Adipocyte (in vitro differentiated cells): ENCODE measurements around the gene CACNB1.

ENCODE experiments used
- DNase-seq: peaks from one replicate; pipeline ENCODE4 v3.0.0-alpha.2; 2015; ENCODE audit warnings: low read depth
- H3K27me3 ChIP-seq: replicated peaks from 2 replicates; pipeline ENCODE4 v1.7.0; 2013; ENCODE audit warnings: mild to moderate bottlenecking, low read length, moderate library complexity; ENCODE audit not compliant: control insufficient read depth, insufficient read depth
- H3K36me3 ChIP-seq: 2 replicates; pipeline ENCODE4 v1.7.0; 2013; ENCODE audit warnings: low read length, mild to moderate bottlenecking, moderate library complexity; ENCODE audit not compliant: control insufficient read depth, insufficient read depth, severe bottlenecking
- H3K4me1 ChIP-seq: 2 replicates; pipeline ENCODE4 v1.7.0; 2013; ENCODE audit warnings: mild to moderate bottlenecking, low read length, moderate library complexity; ENCODE audit not compliant: control insufficient read depth, insufficient read depth
- H3K4me3 ChIP-seq: 2 replicates; pipeline ENCODE4 v1.7.0; 2013; ENCODE audit warnings: mild to moderate bottlenecking, low read length, moderate library complexity
- H3K9ac ChIP-seq: 2 replicates; pipeline ENCODE4 v1.7.0; 2013; ENCODE audit warnings: mild to moderate bottlenecking, low read length, moderate library complexity
- H3K9me3 ChIP-seq: 2 replicates; pipeline ENCODE4 v1.7.0; 2013; ENCODE audit warnings: mild to moderate bottlenecking, low read length, moderate library complexity; ENCODE audit not compliant: control insufficient read depth

Gene CACNB1

DNA sequence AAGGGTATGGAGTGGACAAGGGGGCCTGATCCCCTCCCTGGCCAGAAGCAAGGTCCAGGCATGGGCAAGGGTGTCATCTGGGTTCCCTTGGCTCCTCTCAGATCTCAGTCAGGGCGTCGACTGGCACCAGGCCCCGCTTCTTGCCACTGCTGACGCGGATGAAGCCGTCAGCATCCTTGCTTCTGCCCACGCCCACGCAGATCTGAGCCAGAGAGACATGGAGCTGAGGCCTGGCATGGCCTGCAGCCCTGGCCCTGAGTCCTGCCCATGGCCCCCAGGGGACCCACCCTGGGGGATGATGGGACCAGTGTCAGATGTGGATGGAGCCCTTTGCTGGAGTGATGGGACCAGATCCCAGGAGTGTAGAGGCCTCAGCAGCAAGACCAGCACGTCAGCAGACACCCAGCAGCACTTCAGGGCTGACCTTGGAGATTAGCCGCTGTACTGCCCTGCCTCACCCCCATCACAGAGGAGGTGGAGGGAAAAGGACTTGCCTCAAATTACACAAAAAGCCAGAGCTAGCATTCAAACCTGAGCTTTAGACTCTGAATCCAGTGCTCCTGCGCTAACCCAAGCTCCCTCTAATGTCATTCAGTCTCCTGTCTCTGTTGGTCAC lies 14.8 kb upstream of the CACNB1 start:
- no peak for DNase-seq
- no peak overlapping the region for H3K4me3 ChIP-seq
- peaks cover 7% of the 10 kb centered on the region for H3K27me3 ChIP-seq

DNA sequence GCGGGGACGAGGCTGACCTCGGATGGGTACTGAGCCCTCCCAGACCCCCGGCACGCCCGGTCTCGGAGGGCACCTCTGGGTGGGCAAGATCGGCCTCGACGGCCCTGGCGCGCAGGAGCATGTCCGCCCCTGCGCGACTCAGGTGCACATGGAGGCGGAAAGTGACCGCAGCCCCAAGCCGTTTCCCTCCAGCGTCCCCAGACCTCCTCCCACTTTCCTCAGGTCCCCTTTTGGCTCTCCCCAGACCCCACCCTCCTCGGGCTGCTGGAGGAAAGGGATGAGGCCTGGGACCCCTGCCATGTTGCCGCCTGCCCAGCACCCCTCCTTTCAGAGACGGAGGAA lies 12.6 kb upstream of the CACNB1 start:
- Histone ChIP-seq H3K9me3 (no peaks in the 10 kb centered on the region), H3K9ac (no peak overlapping the region), H3K4me3 (peak overlapping the region; percentile 65), H3K36me3 (peaks cover 2% of the 10 kb centered on the region), H3K4me1 (peaks cover 18% of the 10 kb centered on the region), H3K27me3 (no peaks in the 10 kb centered on the region)
- no peak for DNase-seq

More for the DNA sequence above, 14.8 kb upstream of the CACNB1 start:
- no peaks in the 10 kb centered on the region for H3K36me3 ChIP-seq
- peaks cover 18% of the 10 kb centered on the region for H3K4me1 ChIP-seq
- no peaks in the 10 kb centered on the region for H3K9me3 ChIP-seq
- no peak overlapping the region for H3K9ac ChIP-seq

DNA sequence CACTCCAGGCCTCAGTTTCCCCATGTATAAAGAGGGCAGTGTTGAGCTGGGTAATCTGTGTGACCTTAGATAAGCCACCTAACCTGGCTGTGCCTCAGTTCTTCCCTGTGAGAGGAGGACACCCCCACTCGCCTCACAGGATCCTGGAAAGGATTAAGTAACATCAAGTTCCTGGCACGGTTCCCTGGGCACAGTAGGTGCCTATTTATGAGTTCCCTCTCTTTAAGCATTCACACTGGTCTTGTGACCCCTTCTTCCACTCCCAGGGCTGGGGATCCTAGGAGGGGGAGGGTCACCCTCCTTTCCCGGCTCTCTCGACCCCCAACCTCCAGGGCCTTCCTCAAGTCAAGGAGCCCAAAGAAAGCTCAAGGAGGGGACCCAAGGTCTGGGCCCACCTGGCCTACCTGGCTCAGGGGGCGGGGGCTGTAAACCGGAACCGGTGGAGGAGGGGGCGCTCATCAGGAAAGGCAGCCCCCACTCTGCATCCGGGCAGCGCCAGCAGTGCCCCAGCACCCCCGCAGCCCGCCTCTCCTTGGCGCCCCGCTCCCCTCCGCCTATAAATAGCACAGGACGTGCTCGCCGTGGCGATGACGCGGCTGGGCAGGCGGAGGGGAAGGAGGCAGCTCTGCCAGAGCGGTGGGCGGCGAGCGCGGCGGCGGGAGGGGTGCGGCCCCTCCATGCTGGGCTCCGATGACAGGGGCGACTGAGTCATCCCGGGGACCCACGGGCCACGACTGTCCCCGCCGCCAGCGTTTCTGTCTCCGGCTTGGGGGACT lies 12.0 kb upstream of the CACNB1 start:
- H3K36me3 ChIP-seq: peaks cover 8% of the 10 kb centered on the region
- peak overlapping the region; percentile 3 for H3K9ac ChIP-seq
- peak; percentile 84 for DNase-seq
- H3K4me3 ChIP-seq: peak overlapping the region; percentile 65
- H3K9me3 ChIP-seq: no peaks in the 10 kb centered on the region
- peaks cover 18% of the 10 kb centered on the region for H3K4me1 ChIP-seq
- no peaks in the 10 kb centered on the region for H3K27me3 ChIP-seq

DNA sequence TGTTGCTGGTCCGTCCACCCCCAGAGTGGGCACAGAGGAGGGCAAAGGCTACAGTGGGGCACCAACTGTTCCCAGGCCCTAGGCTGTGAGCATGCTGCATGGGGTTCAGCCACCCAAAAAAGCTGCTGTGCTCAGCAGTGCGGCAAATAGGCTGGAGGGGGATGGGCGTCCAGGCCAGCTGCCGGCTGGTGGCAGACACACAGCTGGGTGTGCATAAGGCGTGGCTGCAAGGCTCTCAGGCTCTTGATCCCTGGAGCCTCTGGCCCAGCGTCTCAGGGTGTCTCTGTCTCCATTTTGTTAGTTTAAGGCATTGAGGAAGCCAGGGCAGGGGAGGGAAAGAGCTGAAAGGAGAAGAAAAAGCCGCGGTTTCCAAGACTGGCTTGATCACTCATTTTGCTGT lies 11.4 kb upstream of the CACNB1 start:
- DNase-seq: no peak
- Histone ChIP-seq H3K9ac (no peak overlapping the region), H3K9me3 (no peaks in the 10 kb centered on the region), H3K27me3 (no peaks in the 10 kb centered on the region), H3K4me1 (peaks cover 18% of the 10 kb centered on the region), H3K36me3 (peaks cover 14% of the 10 kb centered on the region), H3K4me3 (no peak overlapping the region)

DNA sequence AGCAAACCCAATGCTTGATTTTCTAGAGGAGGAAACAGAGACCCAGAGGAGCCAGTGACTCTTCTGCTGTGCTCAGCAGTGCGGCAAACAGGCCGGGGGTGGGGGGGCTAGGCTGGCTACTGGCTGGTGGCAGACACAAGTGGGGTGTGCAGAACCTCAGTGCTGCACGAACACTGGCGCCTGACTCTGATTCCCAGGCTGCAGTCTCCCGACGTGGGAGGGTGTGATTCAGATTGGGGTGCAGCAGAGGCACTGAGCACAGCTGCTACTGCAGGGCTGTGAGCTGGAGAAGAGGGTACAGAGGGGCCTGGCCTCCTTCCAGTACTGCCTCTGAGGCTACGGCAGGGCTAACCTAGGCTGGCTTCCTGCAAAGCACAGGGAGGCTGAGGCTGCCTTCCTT lies 10.7 kb upstream of the CACNB1 start:
- Histone ChIP-seq H3K27me3 (no peaks in the 10 kb centered on the region), H3K4me1 (peaks cover 18% of the 10 kb centered on the region), H3K9me3 (no peaks in the 10 kb centered on the region), H3K9ac (no peak overlapping the region), H3K36me3 (peaks cover 22% of the 10 kb centered on the region), H3K4me3 (no peak overlapping the region)
- DNase-seq: no peak

DNA sequence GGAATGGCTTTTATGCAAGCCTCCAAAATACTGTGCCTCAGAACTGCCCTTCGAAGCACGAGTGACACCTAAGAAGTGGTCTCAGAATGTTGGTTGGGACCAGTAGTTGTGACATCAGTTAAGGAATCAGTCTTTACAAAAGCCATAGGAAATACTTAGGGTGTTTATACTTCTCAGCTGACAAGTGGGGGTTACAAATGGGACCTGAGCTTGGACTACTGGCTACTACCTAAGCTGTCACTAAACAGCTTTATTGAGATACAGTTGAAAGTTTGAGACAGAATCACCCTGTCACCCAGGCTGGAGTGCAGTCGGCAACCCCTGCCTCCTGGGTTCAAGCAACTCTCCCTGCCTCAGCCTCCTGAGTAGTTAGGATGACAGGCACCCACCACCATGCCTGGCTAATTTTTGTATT lies 7.7 kb upstream of the CACNB1 start:
- Histone ChIP-seq H3K9me3 (no peaks in the 10 kb centered on the region), H3K4me3 (no peak overlapping the region), H3K4me1 (peaks cover 38% of the 10 kb centered on the region), H3K27me3 (no peaks in the 10 kb centered on the region), H3K36me3 (peaks cover 39% of the 10 kb centered on the region), H3K9ac (no peak overlapping the region)
- DNase-seq: no peak

DNA sequence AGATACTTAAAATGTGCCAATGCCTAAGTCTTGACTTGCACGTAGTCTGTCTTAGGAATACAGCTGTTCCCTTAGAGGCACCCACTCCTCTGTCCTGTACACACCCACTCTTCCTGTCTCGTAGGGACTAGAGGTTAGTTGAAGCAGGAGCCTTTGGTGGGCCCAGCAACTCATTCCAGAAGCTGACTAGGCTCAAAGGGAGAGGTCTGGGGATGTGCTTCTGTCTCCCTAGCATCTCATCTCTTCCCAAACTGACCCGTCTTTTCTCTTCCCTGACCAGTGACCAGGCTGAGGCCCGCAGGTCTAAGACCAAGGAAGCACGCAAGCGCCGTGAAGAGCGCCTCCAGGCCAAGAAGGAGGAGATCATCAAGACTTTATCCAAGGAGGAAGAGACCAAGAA lies 6.8 kb upstream of the CACNB1 start:
- Histone ChIP-seq H3K27me3 (no peaks in the 10 kb centered on the region), H3K36me3 (peaks cover 39% of the 10 kb centered on the region), H3K9ac (no peak overlapping the region), H3K4me3 (no peak overlapping the region), H3K4me1 (peaks cover 31% of the 10 kb centered on the region), H3K9me3 (no peaks in the 10 kb centered on the region)
- DNase-seq: no peak

DNA sequence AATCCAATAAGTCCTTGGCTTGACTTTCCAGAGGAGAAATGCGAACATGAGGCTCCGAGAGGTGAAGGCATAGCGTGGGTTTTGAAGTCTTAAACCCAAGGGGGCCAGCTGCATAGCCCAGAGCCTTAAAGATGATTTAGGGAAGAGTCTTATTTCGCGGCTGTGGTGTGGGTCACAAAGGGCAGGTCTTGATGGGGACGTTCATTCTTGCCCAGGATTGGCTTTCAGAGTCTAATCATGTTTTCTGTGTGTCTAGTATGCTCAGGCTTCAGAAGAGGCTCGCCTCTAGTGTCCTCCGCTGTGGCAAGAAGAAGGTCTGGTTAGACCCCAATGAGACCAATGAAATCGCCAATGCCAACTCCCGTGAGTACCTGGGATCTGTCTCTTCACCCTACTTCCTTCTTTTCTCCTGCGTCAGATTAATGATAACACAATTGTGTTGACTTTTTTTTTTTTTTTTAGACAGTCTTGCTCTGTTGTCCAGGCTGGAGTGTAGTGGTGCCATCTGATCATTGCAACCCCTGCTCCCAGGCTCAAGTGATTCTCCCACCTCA lies 3.6 kb upstream of the CACNB1 start:
- Histone ChIP-seq H3K9me3 (no peaks in the 10 kb centered on the region), H3K9ac (peak overlapping the region; percentile 100), H3K4me1 (peaks cover 31% of the 10 kb centered on the region), H3K4me3 (peak overlapping the region; percentile 93), H3K36me3 (peaks cover 39% of the 10 kb centered on the region), H3K27me3 (no peaks in the 10 kb centered on the region)
- DNase-seq: no peak

DNA sequence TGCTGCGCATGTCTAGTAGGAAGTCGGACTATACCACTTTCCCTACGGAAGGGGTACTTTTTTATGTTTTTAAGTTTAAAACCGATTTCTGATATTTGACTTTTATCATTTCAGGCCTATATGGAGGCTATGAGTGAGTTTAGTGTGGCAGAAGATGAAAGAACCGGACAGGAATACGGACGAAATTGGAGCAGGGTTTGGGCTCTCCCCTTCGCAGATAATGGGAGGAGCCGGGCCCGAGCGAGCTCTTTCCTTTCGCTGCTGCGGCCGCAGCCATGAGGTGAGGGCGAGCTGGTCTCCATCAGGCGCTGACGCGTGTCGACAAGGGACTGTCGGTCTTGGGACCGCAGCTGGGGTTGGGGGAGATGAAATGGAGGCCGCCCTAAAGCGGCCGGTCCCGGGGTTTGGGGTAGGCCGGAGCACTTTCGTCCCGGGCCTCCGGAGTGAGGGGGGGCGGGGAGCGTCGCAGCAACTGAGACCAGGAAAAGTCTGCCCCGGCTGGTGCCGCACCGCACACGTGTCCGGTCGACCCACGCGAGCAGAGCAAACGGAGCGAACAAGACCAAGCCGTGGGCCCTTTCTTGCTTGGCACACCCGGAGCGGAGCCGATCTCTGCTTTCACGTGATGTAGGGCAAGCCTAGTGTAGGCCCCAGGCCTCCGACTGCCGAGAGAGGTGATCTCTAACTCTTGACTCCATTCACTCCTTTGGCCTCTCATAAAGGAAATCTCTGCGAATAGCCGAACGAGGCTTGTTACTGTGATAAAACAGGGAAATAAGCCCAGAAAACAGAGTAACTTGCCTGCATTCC lies 2.8 kb upstream of the CACNB1 start, which contains the start of gene RPL19:
Gene RPL19, plus strand, starts transcription at position 214 of the 810 bp plus-strand sequence. Its CDS starts 62 bp downstream, at position 276.
- DNase-seq: peak; percentile 88
- no peaks in the 10 kb centered on the region for H3K27me3 ChIP-seq
- peak within 1 kb of the TSS; percentile 100 for H3K9ac ChIP-seq
- peak within 1 kb of the TSS; percentile 93 for H3K4me3 ChIP-seq
- peaks cover 39% of the 10 kb centered on the region for H3K36me3 ChIP-seq
- H3K4me1 ChIP-seq: peaks cover 39% of the 10 kb centered on the region
- H3K9me3 ChIP-seq: no peaks in the 10 kb centered on the region

DNA sequence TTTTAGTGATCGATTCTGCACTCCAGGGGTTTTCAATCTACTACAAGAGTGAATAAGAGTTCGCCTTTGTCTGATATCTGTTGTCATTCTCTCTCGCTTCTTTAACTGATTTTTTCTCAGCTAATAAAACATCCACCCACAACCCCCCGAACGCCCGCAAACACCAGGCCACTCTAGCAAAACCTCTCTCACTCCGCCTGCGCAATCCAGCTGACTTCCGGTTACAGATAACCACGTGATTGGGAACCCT lies 2.3 kb upstream of the CACNB1 start:
- no peaks in the 10 kb centered on the region for H3K9me3 ChIP-seq
- H3K4me1 ChIP-seq: peaks cover 44% of the 10 kb centered on the region
- peaks cover 34% of the 10 kb centered on the region for H3K36me3 ChIP-seq
- no peaks in the 10 kb centered on the region for H3K27me3 ChIP-seq
- H3K9ac ChIP-seq: peak overlapping the region; percentile 100
- peak; percentile 97 for DNase-seq
- peak overlapping the region; percentile 93 for H3K4me3 ChIP-seq

DNA sequence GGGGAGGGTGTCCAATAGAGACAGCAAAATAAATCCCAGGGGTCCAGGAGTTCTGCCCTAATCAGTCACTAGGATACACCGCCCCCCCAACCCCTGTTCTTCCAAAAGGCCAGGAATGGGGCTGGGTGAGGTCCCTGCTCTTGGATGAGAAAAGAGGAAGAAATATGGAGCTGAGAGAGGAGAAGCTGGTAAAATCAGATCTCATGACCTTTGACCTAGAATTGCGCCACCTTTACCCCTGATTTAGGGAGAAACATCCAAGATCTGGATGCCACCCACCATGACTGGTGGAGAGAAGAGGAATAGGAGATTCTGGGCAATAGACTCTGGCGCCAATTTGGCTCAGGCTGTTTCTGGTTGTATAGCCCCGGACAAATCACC lies 707 bp upstream of the CACNB1 start:
- Histone ChIP-seq H3K36me3 (peaks cover 19% of the 10 kb centered on the region), H3K9me3 (no peaks in the 10 kb centered on the region), H3K9ac (peak overlapping the region; percentile 35), H3K27me3 (no peaks in the 10 kb centered on the region), H3K4me1 (peaks cover 58% of the 10 kb centered on the region), H3K4me3 (peak overlapping the region; percentile 84)
- peak; percentile 29 for DNase-seq
